Measurements from ENCODE around the gene PNMA8B.

Gene PNMA8B

GRCh38 chr19:46449228-46449627, 46.4 kb downstream of the PNMA8B start:
- Histone ChIP-seq H3K4me2 (ENCODE audit: low read depth, low read length) (no peak overlapping the region), H3K9ac (ENCODE audit: low read length) (no peak overlapping the region), H3K27ac (ENCODE audit: low read length) (no peak overlapping the region), H4K20me1 (ENCODE audit: insufficient read depth, low read length) (no peaks in the 10 kb centered on the region), H3K4me1 (ENCODE audit: low read length) (no peaks in the 10 kb centered on the region), H3K9me3 (replicated peaks; ENCODE audit: insufficient read depth, low read length) (no peaks in the 10 kb centered on the region), H3F3A (ENCODE audit: insufficient read depth, low read length) (no peaks in the 10 kb centered on the region), H3K79me2 (ENCODE audit: low read length) (no peaks in the 10 kb centered on the region), H2AFZ (ENCODE audit: low read length) (no peak overlapping the region), H3K27me3 (replicated peaks; ENCODE audit: insufficient read depth, low read length) (peaks cover 82% of the 10 kb centered on the region), H3K36me3 (replicated peaks; ENCODE audit: insufficient read depth, low read length) (no peaks in the 10 kb centered on the region), H3K9me2 (replicated peaks; ENCODE audit: insufficient read depth, low read length) (no peaks in the 10 kb centered on the region), H3K4me3 (ENCODE audit: low read length) (no peak overlapping the region)
- no peak for DNase-seq
- TF ChIP-seq EZH2 (optimal IDR thresholded peaks at IDR 0.05; ENCODE audit: low read depth, low read length) (no peak), EZH2phosphoT487 (IDR thresholded peaks at IDR 0.05; ENCODE audit: low read length) (no peak)
- TF ChIP-seq, protein P1, sequence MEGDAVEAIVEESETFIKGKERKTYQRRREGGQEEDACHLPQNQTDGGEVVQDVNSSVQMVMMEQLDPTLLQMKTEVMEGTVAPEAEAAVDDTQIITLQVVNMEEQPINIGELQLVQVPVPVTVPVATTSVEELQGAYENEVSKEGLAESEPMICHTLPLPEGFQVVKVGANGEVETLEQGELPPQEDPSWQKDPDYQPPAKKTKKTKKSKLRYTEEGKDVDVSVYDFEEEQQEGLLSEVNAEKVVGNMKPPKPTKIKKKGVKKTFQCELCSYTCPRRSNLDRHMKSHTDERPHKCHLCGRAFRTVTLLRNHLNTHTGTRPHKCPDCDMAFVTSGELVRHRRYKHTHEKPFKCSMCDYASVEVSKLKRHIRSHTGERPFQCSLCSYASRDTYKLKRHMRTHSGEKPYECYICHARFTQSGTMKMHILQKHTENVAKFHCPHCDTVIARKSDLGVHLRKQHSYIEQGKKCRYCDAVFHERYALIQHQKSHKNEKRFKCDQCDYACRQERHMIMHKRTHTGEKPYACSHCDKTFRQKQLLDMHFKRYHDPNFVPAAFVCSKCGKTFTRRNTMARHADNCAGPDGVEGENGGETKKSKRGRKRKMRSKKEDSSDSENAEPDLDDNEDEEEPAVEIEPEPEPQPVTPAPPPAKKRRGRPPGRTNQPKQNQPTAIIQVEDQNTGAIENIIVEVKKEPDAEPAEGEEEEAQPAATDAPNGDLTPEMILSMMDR (IDR thresholded peaks at IDR 0.05; ENCODE audit: low read length): no peak

DNA sequence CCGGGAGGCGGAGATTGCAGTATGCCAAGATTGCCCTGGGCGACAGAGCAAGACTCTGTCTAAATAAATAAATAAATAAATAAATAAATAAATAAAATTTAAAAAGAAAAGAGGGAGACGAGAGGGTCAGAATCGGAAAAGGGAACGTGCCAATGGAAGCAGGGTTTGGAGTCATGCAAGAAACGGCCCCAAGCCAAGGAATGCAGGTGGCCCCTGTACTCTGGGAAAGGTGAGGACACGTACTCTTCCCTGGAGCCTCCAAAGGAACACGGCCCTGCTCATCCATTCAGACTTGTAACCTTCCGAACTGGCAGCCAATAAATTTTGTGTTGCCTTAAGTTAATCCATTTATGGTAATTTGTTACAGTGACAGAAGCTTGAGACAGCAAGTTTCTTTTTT, 47.1 kb downstream of the PNMA8B start:
- H3K9ac ChIP-seq (ENCODE audit: low read length): no peak overlapping the region
- no peaks in the 10 kb centered on the region for H3K36me3 ChIP-seq (replicated peaks; ENCODE audit: insufficient read depth, low read length)
- H3K27me3 ChIP-seq (replicated peaks; ENCODE audit: insufficient read depth, low read length): peaks cover 80% of the 10 kb centered on the region
- H3K27ac ChIP-seq (ENCODE audit: low read length): no peak overlapping the region
- no peaks in the 10 kb centered on the region for H3F3A ChIP-seq (ENCODE audit: insufficient read depth, low read length)
- H3K4me2 ChIP-seq (ENCODE audit: low read depth, low read length): no peak overlapping the region
- no peak overlapping the region for H3K4me3 ChIP-seq (ENCODE audit: low read length)
- H3K4me1 ChIP-seq (ENCODE audit: low read length): no peaks in the 10 kb centered on the region
- H2AFZ ChIP-seq (ENCODE audit: low read length): no peak overlapping the region
- H3K9me2 ChIP-seq (replicated peaks; ENCODE audit: insufficient read depth, low read length): no peaks in the 10 kb centered on the region
- no peaks in the 10 kb centered on the region for H3K9me3 ChIP-seq (replicated peaks; ENCODE audit: insufficient read depth, low read length)
- DNase-seq: no peak
- no peaks in the 10 kb centered on the region for H4K20me1 ChIP-seq (ENCODE audit: insufficient read depth, low read length)
- TF ChIP-seq EZH2 (optimal IDR thresholded peaks at IDR 0.05; ENCODE audit: low read depth, low read length) (no peak), EZH2phosphoT487 (IDR thresholded peaks at IDR 0.05; ENCODE audit: low read length) (no peak)
- TF ChIP-seq, protein P1 (IDR thresholded peaks at IDR 0.05; ENCODE audit: low read length): no peak
- no peaks in the 10 kb centered on the region for H3K79me2 ChIP-seq (ENCODE audit: low read length)

DNA sequence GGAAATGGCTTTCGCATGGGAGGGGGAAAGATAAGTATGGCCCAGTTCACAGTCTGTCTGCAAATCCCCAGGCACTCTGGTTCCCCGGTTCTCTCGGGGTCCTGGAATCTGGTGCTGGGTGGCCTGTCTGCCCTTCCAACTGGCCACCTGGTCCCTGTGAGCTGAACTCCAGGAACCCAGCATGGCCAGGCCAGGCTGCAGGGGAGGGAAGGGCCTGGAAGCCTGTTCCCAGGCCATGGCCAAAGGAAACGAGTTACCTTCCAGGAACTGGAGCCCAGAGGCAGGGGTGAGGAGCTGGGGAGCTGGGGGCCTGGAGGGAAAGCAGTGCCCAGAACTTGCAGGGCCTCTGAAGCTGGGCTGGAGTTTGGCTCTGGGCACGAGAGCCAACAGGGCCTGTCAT, 47.8 kb downstream of the PNMA8B start:
- Histone ChIP-seq H3K79me2 (ENCODE audit: low read length) (no peaks in the 10 kb centered on the region), H4K20me1 (ENCODE audit: insufficient read depth, low read length) (no peaks in the 10 kb centered on the region), H2AFZ (ENCODE audit: low read length) (no peak overlapping the region), H3K4me2 (ENCODE audit: low read depth, low read length) (no peak overlapping the region), H3K9me3 (replicated peaks; ENCODE audit: insufficient read depth, low read length) (no peaks in the 10 kb centered on the region), H3K9me2 (replicated peaks; ENCODE audit: insufficient read depth, low read length) (no peaks in the 10 kb centered on the region), H3F3A (ENCODE audit: insufficient read depth, low read length) (no peaks in the 10 kb centered on the region), H3K36me3 (replicated peaks; ENCODE audit: insufficient read depth, low read length) (no peaks in the 10 kb centered on the region), H3K4me1 (ENCODE audit: low read length) (no peaks in the 10 kb centered on the region), H3K27me3 (replicated peaks; ENCODE audit: insufficient read depth, low read length) (peaks cover 80% of the 10 kb centered on the region), H3K27ac (ENCODE audit: low read length) (no peak overlapping the region), H3K4me3 (ENCODE audit: low read length) (no peak overlapping the region), H3K9ac (ENCODE audit: low read length) (no peak overlapping the region)
- TF ChIP-seq EZH2phosphoT487 (IDR thresholded peaks at IDR 0.05; ENCODE audit: low read length) (no peak), EZH2 (optimal IDR thresholded peaks at IDR 0.05; ENCODE audit: low read depth, low read length) (no peak)
- TF ChIP-seq, protein P1 (IDR thresholded peaks at IDR 0.05; ENCODE audit: low read length): no peak
- DNase-seq: no peak

All from MM.1S (cell line).